HG03520 (cell line): Measurements from ENCODE around the gene ANKEF1.
"Not testable (repeated sequence)": the region's sequence is repeated elsewhere in the genome, so short reads cannot be mapped to it uniquely, and the experiment has no call there.

Experiments used
- ATAC-seq: cut with Tn5 transposase; IDR thresholded peaks from one replicate; pipeline ENCODE4 v1.9.1; 2021; ENCODE audit warnings: mild to moderate bottlenecking, moderate library complexity; ENCODE audit not compliant: unreplicated experiment

ANKEF1 gene

GRCh38 chr20:10031451-10032215 lies 3.2 kb upstream of the ANKEF1 start:
- not testable (repeated sequence) for ATAC-seq

- not testable (repeated sequence) for ATAC-seq
These were observed 2.5 kb upstream of the ANKEF1 start for GRCh38 chr20:10032269-10032668.

DNA sequence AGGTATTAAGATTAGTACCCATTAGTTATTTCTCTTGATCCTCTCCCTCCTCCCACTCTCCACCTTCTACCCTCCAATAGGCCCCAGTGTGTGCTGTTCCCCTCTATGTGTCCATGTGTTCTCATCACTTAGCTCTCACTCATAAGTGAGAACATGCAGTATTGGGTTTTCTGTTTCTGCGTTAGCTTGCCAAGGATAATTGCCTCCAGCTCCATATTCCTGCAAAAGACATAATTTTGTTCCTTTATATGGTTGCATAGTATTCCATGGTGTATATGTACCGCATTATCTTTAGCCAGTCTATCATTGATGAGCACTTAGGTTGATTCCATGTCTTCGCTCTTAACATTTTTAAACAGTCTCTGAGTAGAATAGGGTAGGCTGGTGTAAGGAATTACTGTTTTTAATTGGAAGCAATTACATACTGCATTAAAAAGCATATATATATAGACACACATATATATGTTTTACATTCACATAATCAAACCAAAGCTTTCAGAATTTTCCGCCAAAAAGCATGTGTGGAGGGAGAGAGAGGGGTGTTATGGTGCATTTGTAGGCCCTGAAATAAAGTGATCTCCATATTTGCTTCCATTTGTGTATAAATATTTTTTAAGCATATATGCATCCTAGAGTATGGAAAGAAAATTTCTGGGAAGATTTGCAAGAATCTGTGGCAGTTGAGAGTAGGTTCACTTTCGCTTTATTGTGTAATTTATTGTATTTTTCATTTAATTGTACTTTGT lies 709 bp upstream of the ANKEF1 start:
- ATAC-seq = no peak

DNA sequence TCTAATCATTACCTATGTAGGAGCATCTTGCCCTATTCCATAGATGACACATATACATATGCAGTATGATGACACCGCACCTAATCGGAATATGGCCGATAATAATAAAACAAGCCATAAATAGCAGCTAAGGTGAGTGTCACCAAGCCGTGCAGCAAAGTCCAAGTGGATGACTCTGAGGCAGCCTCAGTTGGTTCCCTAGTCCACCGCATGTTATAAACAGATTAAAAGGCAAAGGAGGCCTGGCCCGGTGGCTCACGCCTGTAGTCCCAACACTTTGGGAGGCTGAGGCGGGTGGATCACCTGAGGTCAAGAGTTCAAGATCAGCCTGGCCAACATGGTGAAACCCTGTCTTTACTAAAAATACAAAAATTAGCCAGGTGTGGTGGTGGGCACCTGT lies 1.5 kb downstream of the ANKEF1 start:
- ATAC-seq = not testable (repeated sequence)

- no peak for ATAC-seq
These were observed 5.5 kb downstream of the ANKEF1 start for GRCh38 chr20:10040070-10040975.

- ATAC-seq = no peak
These were observed 7.3 kb downstream of the ANKEF1 start for GRCh38 chr20:10042086-10042485.

DNA sequence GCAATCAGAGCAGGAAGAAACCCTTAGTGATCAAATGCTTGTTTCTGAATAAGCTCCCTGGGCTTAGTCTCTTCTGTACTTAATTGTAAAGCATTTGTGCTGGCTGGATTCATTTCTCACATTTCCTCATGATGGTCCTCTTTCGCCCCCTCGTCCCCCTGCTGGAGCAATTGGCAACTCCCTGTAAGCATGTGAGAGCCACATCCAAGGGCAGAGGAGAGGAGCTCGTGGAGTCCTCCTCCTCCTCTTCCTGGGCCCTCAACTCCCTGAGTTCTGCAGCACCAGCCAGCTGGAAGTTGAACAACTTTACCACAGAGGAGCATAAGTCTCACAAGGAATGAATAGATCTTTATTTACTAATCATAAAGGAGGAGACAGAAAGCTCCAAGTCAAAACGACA lies 12.6 kb downstream of the ANKEF1 start:
- ATAC-seq = no peak

GRCh38 chr20:10051185-10051584 lies 16.4 kb downstream of the ANKEF1 start:
- no peak for ATAC-seq

- ATAC-seq = no peak
These were observed 24.2 kb downstream of the ANKEF1 start for GRCh38 chr20:10059006-10059405.

DNA sequence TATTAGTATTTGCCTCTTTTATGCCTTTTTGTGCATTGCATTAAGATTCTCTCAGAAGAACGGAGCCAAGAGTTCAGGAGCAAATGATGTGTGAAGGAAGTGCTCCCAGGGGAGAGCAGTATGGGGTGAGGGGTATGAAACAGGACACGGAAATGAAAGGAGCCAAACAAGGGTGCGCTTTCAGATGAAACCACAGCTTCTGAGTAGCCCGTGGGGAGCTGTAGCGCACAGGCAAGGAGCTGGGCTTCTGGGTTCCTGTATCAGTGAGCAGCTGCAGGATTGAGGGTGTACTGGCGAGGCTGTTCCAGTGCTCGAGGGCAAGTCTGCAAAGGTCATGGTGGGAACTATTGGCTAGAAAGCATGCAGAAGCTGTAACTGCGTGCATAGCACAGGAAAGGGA lies 25.4 kb downstream of the ANKEF1 start:
- peak; percentile 66 for ATAC-seq

DNA sequence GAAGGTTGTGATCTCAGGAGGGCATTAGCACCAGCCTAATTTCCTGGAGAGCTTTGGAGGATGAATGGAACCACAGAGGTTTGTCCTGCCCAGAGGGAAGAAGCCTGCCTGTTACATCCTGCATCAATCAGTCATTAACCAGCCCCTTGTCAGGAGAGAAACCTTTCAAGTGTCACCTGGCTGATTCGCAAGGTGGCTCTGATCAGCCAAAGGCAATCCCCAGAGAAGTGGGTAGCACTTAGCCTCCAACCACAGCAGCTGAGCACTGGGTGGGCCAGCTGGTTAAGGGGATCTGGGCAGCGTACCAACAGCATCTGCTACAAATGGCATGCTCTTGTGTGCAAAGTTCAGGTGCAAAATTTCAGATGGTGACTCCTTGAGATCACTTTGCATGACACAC lies 26.9 kb downstream of the ANKEF1 start:
- no peak for ATAC-seq

GRCh38 chr20:10063482-10063881 lies 28.7 kb downstream of the ANKEF1 start:
- ATAC-seq = no peak

DNA sequence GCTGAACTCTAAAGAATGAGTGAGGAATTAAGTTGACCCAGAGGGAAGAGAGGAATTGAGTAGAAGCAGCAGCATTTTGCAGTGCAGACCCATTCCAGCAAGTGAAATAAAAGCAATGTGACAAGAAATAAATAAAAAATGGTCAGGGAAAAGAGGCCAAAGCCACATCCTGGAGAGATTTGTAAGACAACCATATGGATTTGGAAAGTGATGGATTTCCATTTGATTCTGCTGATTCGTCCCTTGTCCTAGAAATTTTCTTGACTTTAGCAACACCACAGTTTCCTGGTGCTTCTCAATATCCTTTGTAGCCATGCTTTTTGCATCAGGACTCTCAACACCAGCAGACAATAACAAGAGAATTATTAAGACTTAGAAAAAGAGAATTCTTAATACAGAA lies 29.8 kb downstream of the ANKEF1 start:
- ATAC-seq = no peak

GRCh38 chr20:10065154-10065833 lies 30.5 kb downstream of the ANKEF1 start:
- ATAC-seq = no peak

DNA sequence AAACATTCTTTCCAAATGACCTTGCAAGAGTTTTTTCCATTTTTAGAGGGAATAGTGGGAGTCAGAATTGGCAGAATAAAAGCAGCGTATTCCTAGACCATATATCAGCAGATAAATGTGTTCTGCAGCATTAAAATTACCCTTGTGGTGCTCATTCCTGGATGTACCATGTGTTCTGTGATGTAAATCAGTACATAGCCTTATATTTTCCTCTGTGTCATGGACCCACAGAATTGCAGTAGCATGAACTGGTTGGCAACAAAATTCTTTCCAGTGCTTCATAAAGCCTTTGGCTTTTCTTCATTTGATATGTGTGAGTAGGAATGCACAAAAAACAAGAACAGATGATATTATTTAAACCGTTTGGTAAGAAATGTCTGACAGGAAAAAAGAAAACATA lies 32.5 kb downstream of the ANKEF1 start:
- ATAC-seq = no peak

DNA sequence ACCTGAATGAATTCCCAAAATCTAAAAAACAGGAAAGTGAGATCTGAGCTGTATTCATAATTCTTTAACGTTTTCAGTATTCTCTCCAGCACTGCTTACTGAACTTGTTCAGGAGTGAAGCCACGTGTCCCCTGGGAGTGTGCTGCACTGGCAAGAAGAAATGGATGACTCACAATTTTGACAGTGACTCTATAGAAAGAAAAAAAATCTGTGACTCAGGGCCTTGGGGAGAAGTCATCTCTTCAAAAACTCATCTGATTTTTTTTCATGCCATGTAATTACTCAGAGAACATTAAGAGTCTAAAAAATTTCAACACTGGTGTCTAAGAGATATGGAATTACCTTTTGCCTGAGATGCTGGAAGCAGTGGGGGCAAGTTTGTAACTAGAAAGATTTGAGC lies 39.7 kb downstream of the ANKEF1 start:
- no peak for ATAC-seq

GRCh38 chr20:10075606-10076005 lies 40.8 kb downstream of the ANKEF1 start:
- ATAC-seq = no peak

GRCh38 chr20:10076126-10077080 lies 41.6 kb downstream of the ANKEF1 start:
- ATAC-seq = no peak

DNA sequence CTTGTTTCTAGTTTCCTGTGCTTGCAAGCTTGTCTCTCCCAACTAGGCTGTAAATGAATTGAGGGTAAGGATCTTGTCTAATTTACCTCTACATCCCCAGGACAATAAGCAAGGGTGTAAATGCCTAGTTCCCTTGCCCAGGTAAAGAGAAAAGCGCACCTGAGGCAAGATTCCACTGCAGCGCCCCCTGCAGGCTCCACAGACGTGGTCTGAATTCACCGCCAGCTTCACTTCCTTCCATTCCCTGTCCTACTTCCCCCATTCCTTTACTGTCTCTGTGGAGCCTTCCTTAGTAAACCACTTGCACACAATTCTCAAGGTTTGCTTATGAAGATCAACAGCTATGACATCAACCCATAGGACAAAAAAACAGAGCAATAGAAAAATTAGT lies 42.3 kb downstream of the ANKEF1 start:
- no peak for ATAC-seq

GRCh38 chr20:10077886-10078285 lies 43.1 kb downstream of the ANKEF1 start:
- ATAC-seq = no peak
